Astrocyte of the cerebellum (primary cell): Measurements from ENCODE around the gene GLB1L2.
"Not testable (repeated sequence)": the region's sequence is repeated elsewhere in the genome, so short reads cannot be mapped to it uniquely, and the experiment has no call there.

Experiments
- DNase-seq: peaks from one replicate; pipeline ENCODE4 v3.0.0-alpha.2; 2011; ENCODE audit warnings: low read depth
- H3K4me3 ChIP-seq: 2 replicates; pipeline ENCODE4 v1.5.1; 2011; ENCODE audit warnings: mild to moderate bottlenecking, low read depth, low read length, moderate library complexity
- in situ Hi-C: cut with HindIII; loops from 2 replicates; pipeline ENCODE4 v1.10.0; 2017; ENCODE audit warnings: low sequenced_read_pairs
- TF ChIP-seq, protein P1 (sequence below): IDR thresholded peaks from 2 replicates; pipeline ENCODE4 v1.5.1; 2012; ENCODE audit warnings: low read length, low read depth, moderate library complexity, mild to moderate bottlenecking; ENCODE audit errors: missing control alignments

GLB1L2 gene, protein sequence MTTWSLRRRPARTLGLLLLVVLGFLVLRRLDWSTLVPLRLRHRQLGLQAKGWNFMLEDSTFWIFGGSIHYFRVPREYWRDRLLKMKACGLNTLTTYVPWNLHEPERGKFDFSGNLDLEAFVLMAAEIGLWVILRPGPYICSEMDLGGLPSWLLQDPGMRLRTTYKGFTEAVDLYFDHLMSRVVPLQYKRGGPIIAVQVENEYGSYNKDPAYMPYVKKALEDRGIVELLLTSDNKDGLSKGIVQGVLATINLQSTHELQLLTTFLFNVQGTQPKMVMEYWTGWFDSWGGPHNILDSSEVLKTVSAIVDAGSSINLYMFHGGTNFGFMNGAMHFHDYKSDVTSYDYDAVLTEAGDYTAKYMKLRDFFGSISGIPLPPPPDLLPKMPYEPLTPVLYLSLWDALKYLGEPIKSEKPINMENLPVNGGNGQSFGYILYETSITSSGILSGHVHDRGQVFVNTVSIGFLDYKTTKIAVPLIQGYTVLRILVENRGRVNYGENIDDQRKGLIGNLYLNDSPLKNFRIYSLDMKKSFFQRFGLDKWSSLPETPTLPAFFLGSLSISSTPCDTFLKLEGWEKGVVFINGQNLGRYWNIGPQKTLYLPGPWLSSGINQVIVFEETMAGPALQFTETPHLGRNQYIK

DNA sequence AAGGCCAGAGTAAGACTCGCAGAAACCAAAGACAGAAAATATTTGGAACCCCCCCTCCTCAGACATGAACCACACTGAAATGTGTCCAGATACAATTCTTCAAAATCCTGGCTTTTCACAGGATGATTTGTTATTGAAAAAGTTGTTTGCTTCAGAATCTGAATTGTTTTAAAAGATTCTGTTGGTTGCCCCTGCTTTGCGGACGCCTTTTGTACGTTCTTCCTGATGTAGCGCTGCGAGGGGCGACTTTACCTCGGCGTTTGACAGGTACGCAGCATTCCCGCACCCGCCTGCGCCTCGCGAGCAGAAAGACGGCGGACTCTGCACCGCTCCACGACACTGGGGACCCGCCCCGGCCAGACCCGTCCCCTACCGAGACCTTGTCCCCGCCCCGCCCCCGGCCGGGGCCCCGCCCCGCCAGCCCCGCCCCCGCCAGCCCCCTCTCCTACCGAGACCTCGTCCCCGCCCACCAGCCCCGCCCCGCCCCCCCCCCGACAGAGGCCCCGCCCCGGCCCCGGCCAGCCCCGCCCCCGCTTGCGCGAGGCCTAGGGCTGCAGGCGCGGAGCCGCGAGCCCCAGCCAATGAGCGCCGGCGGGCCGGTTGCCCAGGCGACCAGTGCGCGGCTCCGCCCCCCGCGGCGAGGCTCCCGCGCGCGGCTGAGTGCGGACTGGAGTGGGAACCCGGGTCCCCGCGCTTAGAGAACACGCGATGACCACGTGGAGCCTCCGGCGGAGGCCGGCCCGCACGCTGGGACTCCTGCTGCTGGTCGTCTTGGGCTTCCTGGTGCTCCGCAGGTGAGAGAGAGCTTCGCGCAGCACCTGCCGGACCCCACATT, at the start of gene GLB1L2:
Gene GLB1L2 (plus strand): TSS at position 635 of the 835 bp plus-strand sequence. CDS start 74 bp downstream, at position 709.
- DNase-seq, result no peak
- TF ChIP-seq, protein P1, sequence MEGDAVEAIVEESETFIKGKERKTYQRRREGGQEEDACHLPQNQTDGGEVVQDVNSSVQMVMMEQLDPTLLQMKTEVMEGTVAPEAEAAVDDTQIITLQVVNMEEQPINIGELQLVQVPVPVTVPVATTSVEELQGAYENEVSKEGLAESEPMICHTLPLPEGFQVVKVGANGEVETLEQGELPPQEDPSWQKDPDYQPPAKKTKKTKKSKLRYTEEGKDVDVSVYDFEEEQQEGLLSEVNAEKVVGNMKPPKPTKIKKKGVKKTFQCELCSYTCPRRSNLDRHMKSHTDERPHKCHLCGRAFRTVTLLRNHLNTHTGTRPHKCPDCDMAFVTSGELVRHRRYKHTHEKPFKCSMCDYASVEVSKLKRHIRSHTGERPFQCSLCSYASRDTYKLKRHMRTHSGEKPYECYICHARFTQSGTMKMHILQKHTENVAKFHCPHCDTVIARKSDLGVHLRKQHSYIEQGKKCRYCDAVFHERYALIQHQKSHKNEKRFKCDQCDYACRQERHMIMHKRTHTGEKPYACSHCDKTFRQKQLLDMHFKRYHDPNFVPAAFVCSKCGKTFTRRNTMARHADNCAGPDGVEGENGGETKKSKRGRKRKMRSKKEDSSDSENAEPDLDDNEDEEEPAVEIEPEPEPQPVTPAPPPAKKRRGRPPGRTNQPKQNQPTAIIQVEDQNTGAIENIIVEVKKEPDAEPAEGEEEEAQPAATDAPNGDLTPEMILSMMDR, result no peak
- H3K4me3 ChIP-seq, result peak within 1 kb of the TSS; percentile 34
- in situ Hi-C loops, result no loop called here

DNA sequence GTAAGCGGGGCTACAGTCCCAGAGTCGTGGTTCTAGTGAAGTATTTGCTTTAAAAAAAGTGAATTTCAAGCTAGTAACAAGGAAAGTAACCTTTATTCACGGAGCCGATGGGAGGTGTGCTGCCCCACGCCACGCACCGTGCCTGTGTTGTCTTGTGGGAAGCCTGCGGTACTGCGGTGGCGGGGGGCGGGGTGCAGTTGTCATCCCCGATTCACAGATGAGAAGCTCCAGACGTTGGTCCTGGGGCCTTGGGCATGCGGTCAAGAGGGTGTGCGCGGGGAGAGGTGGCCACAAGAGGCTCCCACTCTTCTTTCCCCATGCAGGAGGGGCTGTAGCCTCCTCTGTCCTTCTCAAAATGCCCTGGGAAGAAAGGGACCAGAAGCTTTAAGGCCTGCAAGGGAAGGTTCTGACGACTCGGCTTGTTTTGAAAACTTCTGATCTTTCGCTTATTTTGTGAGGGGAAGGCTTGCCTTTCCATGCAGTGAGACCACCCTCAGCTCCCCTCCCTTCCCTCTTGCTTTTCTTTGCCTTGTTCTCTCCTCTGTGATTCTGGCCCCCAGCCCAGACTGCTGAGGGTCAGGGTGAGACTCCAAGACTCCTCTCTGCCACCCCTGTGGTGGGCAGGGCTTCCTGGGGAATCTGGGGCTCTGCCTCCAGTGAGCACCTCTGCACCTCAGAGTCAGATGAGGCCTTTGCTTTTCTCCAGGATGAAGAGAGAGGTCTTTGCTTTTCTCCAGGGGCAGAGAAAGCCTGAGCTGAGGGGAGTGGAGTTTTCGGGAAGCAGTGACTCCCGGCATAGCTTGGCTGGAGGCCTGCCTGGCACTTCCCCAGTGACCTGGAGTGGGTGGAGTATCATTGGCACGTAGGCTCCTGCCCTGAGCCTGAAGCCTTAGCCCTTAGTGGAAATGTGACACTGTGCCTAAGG, 49.4 kb upstream of the GLB1L2 start:
- TF ChIP-seq, protein P1, result no peak
- no peak overlapping the region for H3K4me3 ChIP-seq
- DNase-seq, result no peak
- in situ Hi-C loops, result no loop called here

DNA sequence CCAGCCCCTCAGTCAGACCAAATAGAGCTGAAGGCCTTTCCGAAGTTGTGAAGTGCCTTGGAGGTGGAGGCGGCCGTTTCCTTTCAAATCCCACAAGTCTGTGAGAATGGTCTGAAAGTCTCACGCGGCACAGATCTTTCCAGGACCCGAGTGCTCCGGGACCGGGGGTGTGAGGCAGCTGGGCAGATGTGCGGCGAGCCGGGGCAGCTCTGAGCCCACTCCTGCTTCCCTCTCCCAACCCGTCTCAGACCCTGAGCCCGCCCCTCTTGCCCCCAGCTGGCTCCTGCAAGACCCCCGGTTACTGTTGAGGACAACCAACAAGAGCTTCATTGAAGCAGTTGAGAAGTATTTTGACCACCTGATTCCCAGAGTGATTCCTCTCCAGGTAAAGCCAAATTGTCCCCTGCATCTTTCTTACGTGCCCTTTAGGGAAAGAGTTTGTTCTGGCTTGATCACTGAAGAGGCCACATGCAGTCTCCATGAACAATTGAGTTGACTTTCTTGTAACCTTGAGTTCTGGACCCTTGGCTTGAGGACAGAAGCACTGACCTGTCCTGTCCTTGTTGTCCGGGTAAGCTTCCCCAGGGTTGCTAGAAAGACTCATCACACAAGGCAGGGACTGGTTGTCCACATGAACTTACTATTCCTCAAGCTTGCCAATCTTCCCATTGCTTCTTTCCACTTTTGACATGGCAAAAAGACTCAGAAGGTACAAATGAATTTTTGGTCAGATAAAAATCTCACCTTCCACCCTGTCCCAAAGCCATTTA, 48.1 kb upstream of the GLB1L2 start:
- DNase-seq, result no peak
- no peak overlapping the region for H3K4me3 ChIP-seq
- in situ Hi-C loops, result no loop called here
- TF ChIP-seq, protein P1, result no peak

DNA sequence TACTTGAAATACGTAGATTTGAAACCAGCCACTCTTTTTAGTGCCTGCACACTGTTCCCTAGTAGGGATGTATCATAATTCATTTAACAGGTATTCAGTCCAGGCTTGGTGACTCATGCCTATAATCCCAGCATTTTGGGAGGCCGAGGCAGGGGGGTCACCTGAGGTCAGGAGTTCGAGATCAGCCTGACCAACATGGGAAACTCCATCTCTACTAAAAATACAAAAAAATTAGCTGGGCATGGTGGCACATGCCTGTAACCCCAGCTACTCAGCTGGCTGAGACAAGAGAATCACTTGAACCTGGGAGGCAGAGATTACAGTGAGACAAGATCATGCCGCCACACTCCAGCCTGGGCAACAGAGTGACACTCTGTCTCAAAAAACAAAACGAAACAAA, 47.4 kb upstream of the GLB1L2 start:
- in situ Hi-C loops, H3K4me3 ChIP-seq, DNase-seq: not testable (repeated sequence)

DNA sequence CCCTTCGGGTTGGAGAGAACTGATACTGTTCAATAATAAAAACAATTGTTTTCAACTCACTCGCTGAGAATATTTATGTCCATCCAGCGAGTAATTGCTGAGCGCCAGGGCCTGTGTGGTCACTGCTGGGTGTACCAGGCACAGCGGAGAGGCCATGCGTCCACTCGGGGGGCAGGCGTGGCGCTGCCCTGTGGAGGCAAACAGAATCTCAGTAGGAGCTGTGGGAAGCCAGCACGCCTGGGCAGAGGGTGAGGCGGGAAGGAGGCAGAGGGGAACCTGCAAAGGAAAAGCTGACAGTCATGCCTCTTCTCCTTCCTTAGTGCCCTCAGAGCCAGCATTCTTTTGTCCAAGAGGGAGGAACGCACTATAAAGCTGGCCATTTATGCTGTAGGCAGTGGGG, 44.2 kb upstream of the GLB1L2 start:
- in situ Hi-C loops, result no loop called here

DNA sequence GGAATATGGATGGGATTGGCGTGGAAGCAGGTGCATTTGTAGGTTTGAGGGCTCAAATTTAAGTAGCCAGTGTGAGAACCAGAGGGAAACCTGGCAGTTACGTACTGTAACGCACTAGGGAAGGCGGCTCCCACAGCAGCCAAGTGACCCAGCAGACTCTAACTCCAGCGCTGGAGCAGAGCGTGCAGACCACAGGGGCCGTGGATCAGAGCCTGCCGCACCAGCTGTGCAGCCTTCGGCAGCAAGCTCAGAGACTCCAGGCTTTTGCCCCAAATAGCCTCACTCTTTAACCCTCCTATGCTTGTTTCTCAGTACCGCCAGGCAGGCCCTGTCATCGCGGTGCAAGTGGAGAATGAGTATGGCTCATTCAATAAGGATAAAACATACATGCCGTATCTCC, 43.3 kb upstream of the GLB1L2 start:
- in situ Hi-C loops, result no loop called here

More for the DNA sequence above, 44.2 kb upstream of the GLB1L2 start:
- TF ChIP-seq, protein P1, result no peak
- DNase-seq, result no peak
- no peak overlapping the region for H3K4me3 ChIP-seq

More for the DNA sequence above, 43.3 kb upstream of the GLB1L2 start:
- TF ChIP-seq, protein P1, result no peak
- no peak overlapping the region for H3K4me3 ChIP-seq
- no peak for DNase-seq
